Skeletal muscle cell (primary cell): ENCODE results near the gene TRIM65.
"Not testable (repeated sequence)": the region's sequence is repeated elsewhere in the genome, so short reads cannot be mapped to it uniquely, and the experiment has no call there.

Source experiments
- DNase-seq: peaks from one replicate; pipeline ENCODE4 v3.0.0-alpha.2; 2010; ENCODE audit warnings: low read depth
- H3K4me3 ChIP-seq: 2 replicates; pipeline ENCODE4 v1.5.1; 2011; ENCODE audit warnings: low read depth, mild to moderate bottlenecking, control low read depth, low read length, moderate library complexity

Gene TRIM65

GRCh38 chr17:75856062-75856756 is 40.5 kb downstream of the TRIM65 start:
- H3K4me3 ChIP-seq, result peak overlapping the region; percentile 88
- DNase-seq, result no peak

GRCh38 chr17:75855310-75856061 is 41.3 kb downstream of the TRIM65 start, which contains the start of gene WBP2:
Gene WBP2, minus strand, starts transcription at chr17:75855335. Its CDS starts 38 bp downstream, at chr17:75855297.
- H3K4me3 ChIP-seq, result peak within 1 kb of the TSS; percentile 88

GRCh38 chr17:75854881-75855309 is 41.9 kb downstream of the TRIM65 start:
- DNase-seq, result no peak
- H3K4me3 ChIP-seq, result peak overlapping the region; percentile 88

More at GRCh38 chr17:75855310-75856061, 41.3 kb downstream of the TRIM65 start, which contains the start of gene WBP2:
- DNase-seq, result peak; percentile 100

GRCh38 chr17:75854101-75854748 is 42.5 kb downstream of the TRIM65 start:
- H3K4me3 ChIP-seq, result peak overlapping the region; percentile 88
- DNase-seq, result no peak

GRCh38 chr17:75853433-75853832 is 43.3 kb downstream of the TRIM65 start:
- no peak for DNase-seq
- no peak overlapping the region for H3K4me3 ChIP-seq

- not testable (repeated sequence) for H3K4me3 ChIP-seq, DNase-seq
These were observed 45.1 kb downstream of the TRIM65 start for GRCh38 chr17:75851693-75851991.

GRCh38 chr17:75850928-75851692 is 45.6 kb downstream of the TRIM65 start:
- no peak for DNase-seq
- H3K4me3 ChIP-seq, result no peak overlapping the region

- no peak overlapping the region for H3K4me3 ChIP-seq
- no peak for DNase-seq
These were observed 47.0 kb downstream of the TRIM65 start for GRCh38 chr17:75849724-75850123.

- H3K4me3 ChIP-seq, result no peak overlapping the region
- DNase-seq, result no peak
These were observed 47.5 kb downstream of the TRIM65 start for GRCh38 chr17:75849279-75849646.

GRCh38 chr17:75848523-75849278 is 48.0 kb downstream of the TRIM65 start:
- no peak for DNase-seq

GRCh38 chr17:75847614-75848522 is 48.9 kb downstream of the TRIM65 start:
- H3K4me3 ChIP-seq, result no peak overlapping the region

More at GRCh38 chr17:75848523-75849278, 48.0 kb downstream of the TRIM65 start:
- no peak overlapping the region for H3K4me3 ChIP-seq

GRCh38 chr17:75846692-75847613 is 49.8 kb downstream of the TRIM65 start:
- H3K4me3 ChIP-seq, result no peak overlapping the region
- no peak for DNase-seq

More at GRCh38 chr17:75847614-75848522, 48.9 kb downstream of the TRIM65 start:
- DNase-seq, result no peak

GRCh38 chr17:75845933-75846691 is 50.6 kb downstream of the TRIM65 start:
- no peak overlapping the region for H3K4me3 ChIP-seq
- no peak for DNase-seq

GRCh38 chr17:75845058-75845711 is 51.6 kb downstream of the TRIM65 start:
- H3K4me3 ChIP-seq, result no peak overlapping the region
- DNase-seq, result no peak

- H3K4me3 ChIP-seq, result no peak overlapping the region
- DNase-seq, result no peak
These were observed 52.2 kb downstream of the TRIM65 start for GRCh38 chr17:75844530-75845057.
